ENCODE data around the gene SPATS1. TPM values are rescaled to one million over a fixed set of nuclear protein-coding genes. Genes with fewer than 3 reads are reported as not detected.
A peak's percentile ranks its signal among the peaks of the same experiment; 100 is the strongest.

SPATS1 gene
- total RNA-seq, 1 donor from 2014 or later: not detected

- Histone ChIP-seq H3K27ac (no peak overlapping the region), H3K9me3 (no peaks in the 10 kb centered on the region), H3K27me3 (peaks cover 20% of the 10 kb centered on the region), H3K4me3 (no peak overlapping the region), H3K4me1 (no peaks in the 10 kb centered on the region), H3K36me3 (no peaks in the 10 kb centered on the region)
- DNase-seq (no peak), ATAC-seq (peak; percentile 61)
- intact Hi-C loops (cut with DNase I): no loop called here
- TF ChIP-seq CTCF (IDR thresholded peaks at IDR 0.05): no peak
Observed at GRCh38 chr6:44333273-44333919, 9.1 kb upstream of the SPATS1 start.

- Histone ChIP-seq H3K4me3 (no peak overlapping the region), H3K9me3 (no peaks in the 10 kb centered on the region), H3K27ac (no peak overlapping the region), H3K27me3 (peaks cover 20% of the 10 kb centered on the region), H3K36me3 (no peaks in the 10 kb centered on the region), H3K4me1 (no peaks in the 10 kb centered on the region)
- DNase-seq (no peak), ATAC-seq (peak; percentile 50)
- intact Hi-C loops (cut with DNase I): no loop called here
- TF ChIP-seq CTCF (IDR thresholded peaks at IDR 0.05): no peak
Observed at GRCh38 chr6:44333942-44334341, 8.5 kb upstream of the SPATS1 start.

GRCh38 chr6:44335631-44336030, 6.8 kb upstream of the SPATS1 start:
- intact Hi-C loops (cut with DNase I): no loop called here
- H3K4me3 ChIP-seq: no peak overlapping the region

GRCh38 chr6:44338228-44339122, 4.0 kb upstream of the SPATS1 start:
- Histone ChIP-seq H3K27ac (no peak overlapping the region), H3K4me3 (no peak overlapping the region), H3K9me3 (no peaks in the 10 kb centered on the region), H3K36me3 (no peaks in the 10 kb centered on the region), H3K27me3 (peaks cover 12% of the 10 kb centered on the region), H3K4me1 (peaks cover 8% of the 10 kb centered on the region)
- DNase-seq: no peak
- peak; percentile 89 for ATAC-seq
- peak; percentile 77 for TF ChIP-seq CTCF (IDR thresholded peaks at IDR 0.05)
- intact Hi-C loops (cut with DNase I): no loop called here

More at GRCh38 chr6:44335631-44336030, 6.8 kb upstream of the SPATS1 start:
- ATAC-seq (no peak), DNase-seq (no peak)
- Histone ChIP-seq H3K4me1 (no peaks in the 10 kb centered on the region), H3K36me3 (no peaks in the 10 kb centered on the region), H3K27me3 (peaks cover 11% of the 10 kb centered on the region), H3K9me3 (no peaks in the 10 kb centered on the region), H3K27ac (no peak overlapping the region)
- TF ChIP-seq CTCF (IDR thresholded peaks at IDR 0.05): no peak

- ATAC-seq: no peak
- TF ChIP-seq CTCF (IDR thresholded peaks at IDR 0.05): no peak
- no peak overlapping the region for H3K27ac ChIP-seq
- no peak for DNase-seq
- H3K27me3 ChIP-seq: peaks cover 12% of the 10 kb centered on the region
- intact Hi-C loops (cut with DNase I): no loop called here
- H3K4me1 ChIP-seq: peaks cover 8% of the 10 kb centered on the region
- no peaks in the 10 kb centered on the region for H3K36me3 ChIP-seq
- H3K4me3 ChIP-seq: no peak overlapping the region
- H3K9me3 ChIP-seq: no peaks in the 10 kb centered on the region
Observed at GRCh38 chr6:44339301-44339700, 3.1 kb upstream of the SPATS1 start.

Data from upper lobe of right lung (tissue), 1 donor.